AG10803 (cell line): ENCODE data around the gene REPS1.

ENCODE experiments used
- DNase-seq: peaks from one replicate; pipeline ENCODE4 v3.0.0; 2010; ENCODE audit warnings: low read depth
- H3K4me3 ChIP-seq: 2 replicates; pipeline ENCODE4 v1.5.1; 2011; ENCODE audit warnings: mild to moderate bottlenecking, low read length, control low read depth
- TF ChIP-seq, protein P1 (sequence below): conservative IDR thresholded peaks from 2 replicates; pipeline ENCODE4 v1.5.1; 2011; ENCODE audit warnings: mild to moderate bottlenecking, low read length, control low read depth, inconsistent platforms

REPS1 gene

DNA sequence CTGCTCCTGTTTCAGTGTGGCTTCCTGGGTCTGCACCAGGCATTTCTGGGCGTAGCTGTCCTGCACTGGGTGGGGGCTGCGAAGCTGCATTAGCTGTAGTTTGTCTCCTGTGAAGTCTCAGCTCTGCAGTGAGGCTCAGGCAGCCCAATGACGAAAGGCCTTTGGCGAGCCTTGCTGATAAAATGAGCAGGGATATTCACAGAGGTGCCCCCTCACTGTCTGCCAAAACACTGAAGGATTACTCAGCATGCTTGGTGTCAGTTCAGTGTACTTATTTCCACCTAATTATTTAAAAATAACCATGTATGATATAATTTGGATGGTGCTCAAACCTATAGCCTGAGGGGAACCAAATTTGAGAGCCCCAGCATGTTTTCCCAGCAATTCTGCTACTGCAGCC is 118.7 kb downstream of the REPS1 start:
- no peak for DNase-seq
- TF ChIP-seq, protein P1, sequence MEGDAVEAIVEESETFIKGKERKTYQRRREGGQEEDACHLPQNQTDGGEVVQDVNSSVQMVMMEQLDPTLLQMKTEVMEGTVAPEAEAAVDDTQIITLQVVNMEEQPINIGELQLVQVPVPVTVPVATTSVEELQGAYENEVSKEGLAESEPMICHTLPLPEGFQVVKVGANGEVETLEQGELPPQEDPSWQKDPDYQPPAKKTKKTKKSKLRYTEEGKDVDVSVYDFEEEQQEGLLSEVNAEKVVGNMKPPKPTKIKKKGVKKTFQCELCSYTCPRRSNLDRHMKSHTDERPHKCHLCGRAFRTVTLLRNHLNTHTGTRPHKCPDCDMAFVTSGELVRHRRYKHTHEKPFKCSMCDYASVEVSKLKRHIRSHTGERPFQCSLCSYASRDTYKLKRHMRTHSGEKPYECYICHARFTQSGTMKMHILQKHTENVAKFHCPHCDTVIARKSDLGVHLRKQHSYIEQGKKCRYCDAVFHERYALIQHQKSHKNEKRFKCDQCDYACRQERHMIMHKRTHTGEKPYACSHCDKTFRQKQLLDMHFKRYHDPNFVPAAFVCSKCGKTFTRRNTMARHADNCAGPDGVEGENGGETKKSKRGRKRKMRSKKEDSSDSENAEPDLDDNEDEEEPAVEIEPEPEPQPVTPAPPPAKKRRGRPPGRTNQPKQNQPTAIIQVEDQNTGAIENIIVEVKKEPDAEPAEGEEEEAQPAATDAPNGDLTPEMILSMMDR, result no peak
- H3K4me3 ChIP-seq, result no peak overlapping the region

DNA sequence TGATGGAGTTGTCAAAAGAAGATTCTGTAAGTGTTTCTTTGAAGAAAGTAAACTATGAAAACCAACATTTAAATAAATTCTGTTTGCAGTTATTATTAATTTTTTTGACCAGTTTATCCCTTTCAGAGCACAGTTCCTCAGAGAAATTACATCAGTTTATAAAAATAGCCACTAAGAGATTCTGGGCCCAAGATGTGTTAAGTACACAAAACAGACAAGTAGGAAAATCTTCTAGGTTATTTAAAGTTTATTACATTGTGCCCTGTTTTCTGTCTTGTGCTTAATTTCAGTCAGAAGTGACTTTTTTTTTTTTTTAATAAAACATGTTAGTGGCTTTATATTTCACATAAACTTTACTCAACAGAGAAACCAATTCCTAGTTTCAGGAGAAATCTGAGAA is 119.9 kb downstream of the REPS1 start:
- DNase-seq, result no peak
- TF ChIP-seq, protein P1, result no peak

DNA sequence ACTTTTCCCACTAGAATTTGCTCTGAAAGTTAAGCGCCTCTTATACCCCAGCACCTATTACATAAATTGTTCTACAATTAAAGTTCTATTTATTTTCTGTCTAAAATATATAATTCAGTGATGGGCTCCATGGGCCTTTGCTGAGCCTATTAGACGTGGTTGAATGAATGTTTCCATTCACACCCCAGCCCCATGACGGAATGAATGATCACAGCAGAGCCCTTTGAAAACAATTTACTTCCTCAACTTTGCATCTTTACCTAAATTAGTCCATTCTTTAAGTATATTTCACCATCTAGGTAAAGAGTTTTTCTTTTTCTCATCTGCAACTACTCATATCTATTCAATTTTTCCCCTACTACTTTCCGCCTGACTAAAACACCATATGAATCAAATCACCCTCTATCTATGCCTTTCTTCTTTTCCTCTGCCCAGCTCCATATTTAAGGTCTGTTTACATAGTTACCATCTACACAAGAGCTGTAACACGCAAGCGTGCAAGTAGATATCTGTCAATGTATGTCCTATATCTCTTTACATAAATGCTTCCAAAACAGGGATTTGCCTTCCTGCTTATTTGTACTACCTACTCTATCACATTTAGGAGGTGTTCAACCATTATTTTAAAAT is 122.5 kb downstream of the REPS1 start:
- no peak overlapping the region for H3K4me3 ChIP-seq

More for the DNA sequence above, 119.9 kb downstream of the REPS1 start:
- H3K4me3 ChIP-seq, result no peak overlapping the region

DNA sequence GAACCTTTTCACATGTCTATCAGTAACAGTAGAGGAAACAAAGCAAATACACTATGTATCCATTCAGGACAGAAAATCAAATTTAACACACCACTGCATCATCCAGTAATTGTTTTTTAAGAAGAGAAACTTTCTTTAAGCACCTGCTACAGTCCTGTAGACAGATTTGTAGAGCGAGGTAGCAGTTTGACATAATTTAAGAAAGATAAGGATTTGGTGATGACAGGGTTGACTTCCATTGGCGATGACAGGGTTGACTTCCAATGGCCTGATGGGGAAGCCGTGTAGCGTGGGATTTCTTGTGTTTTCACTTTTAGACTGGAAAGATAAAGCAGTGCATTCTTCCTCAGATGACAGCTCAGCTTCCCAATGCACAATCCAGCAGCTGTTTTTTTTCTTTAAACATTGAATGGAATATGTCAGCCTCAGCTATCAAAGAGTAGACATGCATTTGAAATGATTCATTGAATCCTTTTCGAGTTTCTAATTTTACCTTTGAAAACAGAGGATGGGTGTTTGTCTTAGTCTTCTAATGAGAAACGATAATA is 123.6 kb downstream of the REPS1 start:
- no peak for DNase-seq
- no peak overlapping the region for H3K4me3 ChIP-seq

More for the DNA sequence above, 122.5 kb downstream of the REPS1 start:
- TF ChIP-seq, protein P1, result no peak
- DNase-seq, result no peak

DNA sequence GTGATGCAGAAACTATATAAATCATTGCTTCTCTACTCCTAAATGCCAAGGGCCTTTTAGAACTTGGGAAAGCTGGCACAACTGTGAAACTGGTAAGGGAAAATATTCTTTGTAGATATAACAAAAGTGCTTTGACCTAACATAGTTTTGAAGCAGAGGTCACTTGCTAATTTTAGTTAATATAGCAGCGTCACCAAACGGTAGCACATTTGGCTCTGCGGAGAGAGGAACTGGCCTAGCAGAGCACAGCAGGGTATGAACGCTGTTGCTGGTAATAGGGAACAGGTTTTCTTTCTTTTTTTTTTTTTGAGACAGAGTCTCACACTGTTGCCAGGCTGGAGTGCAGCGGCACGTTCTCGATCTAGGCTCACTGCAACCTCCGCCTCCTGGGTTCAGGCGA is 124.7 kb downstream of the REPS1 start:
- no peak overlapping the region for H3K4me3 ChIP-seq
- TF ChIP-seq, protein P1, result no peak
- DNase-seq, result peak; percentile 3

More for the DNA sequence above, 123.6 kb downstream of the REPS1 start:
- TF ChIP-seq, protein P1, result no peak

DNA sequence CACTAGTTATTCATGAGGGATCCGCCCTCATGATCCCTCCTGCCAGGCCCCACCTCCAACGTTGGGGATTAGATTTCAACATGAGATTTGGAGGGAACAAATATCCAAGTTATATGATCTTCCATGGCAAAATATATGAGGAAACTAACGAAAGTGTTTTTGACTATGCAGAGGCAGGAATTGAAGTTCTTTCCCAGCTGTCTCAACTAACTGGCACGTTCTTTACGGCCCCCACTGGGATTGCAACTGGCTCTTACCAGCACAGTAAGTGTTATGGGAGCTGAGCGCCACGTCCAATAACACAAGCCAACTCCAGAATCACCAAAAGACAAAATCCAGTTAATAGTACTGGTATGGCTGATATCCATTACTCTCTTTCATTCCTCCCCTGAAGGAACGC is 125.6 kb downstream of the REPS1 start:
- TF ChIP-seq, protein P1, result no peak
- no peak for DNase-seq
- H3K4me3 ChIP-seq, result no peak overlapping the region

DNA sequence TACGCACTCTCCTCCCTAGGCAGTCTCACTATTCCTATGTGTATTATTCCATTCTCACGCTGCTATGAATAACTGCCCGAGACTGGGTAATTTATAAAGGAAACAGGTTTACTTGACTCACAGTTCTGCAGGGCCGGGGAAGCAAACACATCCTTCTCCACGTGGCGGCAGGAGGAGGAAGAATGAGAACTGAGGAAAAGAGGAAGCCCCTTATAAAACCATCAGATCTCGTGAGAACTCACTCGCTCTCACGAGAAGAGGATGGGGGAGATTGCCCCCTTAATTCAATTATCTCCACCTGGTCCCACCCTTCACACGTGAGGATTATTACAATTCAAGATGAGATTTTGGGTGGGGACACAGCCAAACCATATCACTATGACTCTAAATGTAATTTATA is 130.3 kb downstream of the REPS1 start:
- no peak overlapping the region for H3K4me3 ChIP-seq
- TF ChIP-seq, protein P1, result no peak
- no peak for DNase-seq
